GM19397 (cell line): ENCODE measurements around the gene ABLIM2.
"Not testable (repeated sequence)": the region's sequence is repeated elsewhere in the genome, so short reads cannot be mapped to it uniquely, and the experiment has no call there.

Experiments used
- ATAC-seq: cut with Tn5 transposase; IDR thresholded peaks from one replicate; pipeline ENCODE4 v1.9.1; 2021; ENCODE audit warnings: mild to moderate bottlenecking, moderate library complexity; ENCODE audit not compliant: unreplicated experiment

ABLIM2 gene

GRCh38 chr4:7922466-7922865, 236.1 kb downstream of the ABLIM2 start:
- no peak for ATAC-seq

DNA sequence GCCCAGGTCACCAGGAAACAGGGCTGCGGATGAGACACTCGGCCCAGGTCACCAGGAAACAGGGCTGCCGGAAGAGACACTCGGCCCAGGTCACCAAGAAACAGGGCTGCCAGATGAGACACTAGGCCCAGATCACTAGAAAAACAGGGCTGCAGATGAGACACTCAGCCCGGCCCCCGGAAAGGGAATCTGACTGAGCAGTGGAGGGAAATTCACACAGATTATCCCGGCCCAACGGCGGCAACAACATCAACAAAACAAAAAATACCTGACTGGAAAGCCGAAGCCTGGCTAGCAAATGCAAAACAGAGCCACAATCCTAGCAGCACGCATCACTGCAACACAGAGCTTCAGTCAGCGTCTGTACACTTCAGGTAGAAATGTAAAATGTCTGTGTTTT, 239.6 kb downstream of the ABLIM2 start:
- ATAC-seq, result no peak

- not testable (repeated sequence) for ATAC-seq
Measured at GRCh38 chr4:7918187-7918586, 240.4 kb downstream of the ABLIM2 start.

GRCh38 chr4:7917669-7918068, 240.9 kb downstream of the ABLIM2 start:
- ATAC-seq, result no peak

DNA sequence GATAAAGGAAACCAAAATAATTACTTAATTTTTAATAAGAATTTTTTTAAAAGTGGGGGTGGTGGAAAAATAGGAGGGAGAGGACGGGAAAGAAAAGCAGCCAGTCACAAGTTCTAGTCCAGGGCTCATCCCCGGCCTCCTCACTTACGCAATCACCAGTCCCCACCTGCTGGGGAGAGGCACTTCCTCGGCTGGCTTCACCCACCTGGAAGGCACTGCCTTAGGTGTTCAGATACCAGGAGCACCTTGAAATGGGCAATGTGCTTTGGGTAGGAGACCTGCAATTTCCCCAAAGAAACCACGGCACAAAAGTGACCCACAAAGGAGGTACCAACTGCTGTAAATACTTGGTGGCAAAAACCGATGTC, 242.8 kb downstream of the ABLIM2 start:
- no peak for ATAC-seq
